H9 (cell line): ENCODE data around the gene SMIM41. TPM values are rescaled to one million over a fixed set of nuclear protein-coding genes. Genes with fewer than 3 reads are reported as not detected.

Experiments
- DNase-seq: peaks from one replicate; pipeline ENCODE4 v3.0.0-alpha.2; 2017
- H2AFZ ChIP-seq: one replicate; pipeline ENCODE4 v1.6.1; 2013; ENCODE audit warnings: mild to moderate bottlenecking, low read length, control low read depth, moderate library complexity
- H2AK5ac ChIP-seq: 2 replicates; pipeline ENCODE4 v1.6.1; 2013; ENCODE audit warnings: low read length, control low read depth, mixed read lengths; ENCODE audit not compliant: insufficient read length
- H2BK120ac ChIP-seq: one replicate; pipeline ENCODE4 v1.6.1; 2013; ENCODE audit warnings: low read depth, mild to moderate bottlenecking, low read length, control low read depth, inconsistent platforms; ENCODE audit not compliant: poor library complexity, severe bottlenecking
- H2BK12ac ChIP-seq: 2 replicates; pipeline ENCODE4 v1.6.1; 2013; ENCODE audit warnings: low read length, control low read depth, mixed read lengths, low read depth; ENCODE audit not compliant: insufficient read length
- H2BK15ac ChIP-seq: 2 replicates; pipeline ENCODE4 v1.6.1; 2013; ENCODE audit warnings: low read depth, low read length, control low read depth
- H2BK20ac ChIP-seq: one replicate; pipeline ENCODE4 v1.6.1; 2013; ENCODE audit warnings: low read depth, mild to moderate bottlenecking, low read length, control low read depth, inconsistent platforms; ENCODE audit not compliant: poor library complexity, severe bottlenecking
- H2BK5ac ChIP-seq: 2 replicates; pipeline ENCODE4 v1.6.1; 2013; ENCODE audit warnings: low read length, control low read depth, mixed read lengths; ENCODE audit not compliant: insufficient read length
- H3K14ac ChIP-seq: 2 replicates; pipeline ENCODE4 v1.6.1; 2013; ENCODE audit warnings: low read length, control low read depth; ENCODE audit not compliant: insufficient read depth
- H3K18ac ChIP-seq: 2 replicates; pipeline ENCODE4 v1.6.1; 2013; ENCODE audit warnings: low read depth, mild to moderate bottlenecking, mixed read lengths, low read length, control low read depth; ENCODE audit not compliant: insufficient read length
- H3K23ac ChIP-seq: 2 replicates; pipeline ENCODE4 v1.6.1; 2013; ENCODE audit warnings: low read length, control low read depth, mixed read lengths, low read depth; ENCODE audit not compliant: insufficient read length
- H3K23me2 ChIP-seq: 2 replicates; pipeline ENCODE4 v1.6.1; 2013; ENCODE audit warnings: low read depth, mild to moderate bottlenecking, mixed read lengths, low read length, control low read depth; ENCODE audit not compliant: insufficient read length, poor library complexity, severe bottlenecking
- H3K27ac ChIP-seq: 2 replicates; pipeline ENCODE4 v1.5.1; 2013; ENCODE audit warnings: low read length, control low read depth, mixed read lengths, low read depth; ENCODE audit not compliant: insufficient read length
- H3K27me3 ChIP-seq: 2 replicates; pipeline ENCODE4 v1.6.1; 2013; ENCODE audit warnings: low read length, control low read depth, inconsistent platforms; ENCODE audit not compliant: insufficient read depth
- H3K4ac ChIP-seq: 2 replicates; pipeline ENCODE4 v1.6.1; 2013; ENCODE audit warnings: low read depth, mild to moderate bottlenecking, control low read depth, inconsistent platforms, low read length, moderate library complexity
- H3K4me1 ChIP-seq: 2 replicates; pipeline ENCODE4 v1.6.1; 2013; ENCODE audit warnings: low read length, control low read depth, inconsistent platforms; ENCODE audit not compliant: insufficient read depth
- H3K4me2 ChIP-seq: 2 replicates; pipeline ENCODE4 v1.6.1; 2013; ENCODE audit warnings: low read length, control low read depth, mixed read lengths; ENCODE audit not compliant: insufficient read length, insufficient read depth
- H3K56ac ChIP-seq: 2 replicates; pipeline ENCODE4 v1.6.1; 2013; ENCODE audit warnings: low read depth, mild to moderate bottlenecking, mixed read lengths, low read length, control low read depth; ENCODE audit not compliant: insufficient read length
- H3K79me1 ChIP-seq: 2 replicates; pipeline ENCODE4 v1.6.1; 2013; ENCODE audit warnings: low read depth, mild to moderate bottlenecking, moderate library complexity, low read length, control low read depth, inconsistent platforms; ENCODE audit not compliant: insufficient read depth, poor library complexity, severe bottlenecking
- H3K79me2 ChIP-seq: 2 replicates; pipeline ENCODE4 v1.6.1; 2013; ENCODE audit warnings: low read length, control low read depth, inconsistent platforms; ENCODE audit not compliant: insufficient read depth
- H3K9ac ChIP-seq: 2 replicates; pipeline ENCODE4 v1.6.1; 2013; ENCODE audit warnings: low read length, control low read depth, mixed read lengths; ENCODE audit not compliant: insufficient read length; ENCODE audit errors: extremely low read depth
- H3K9me3 ChIP-seq: one replicate; pipeline ENCODE4 v1.6.1; 2013; ENCODE audit warnings: low read depth, low read length, inconsistent platforms; ENCODE audit not compliant: control insufficient read depth
- H3T11ph ChIP-seq: one replicate; pipeline ENCODE4 v1.6.1; 2013; ENCODE audit warnings: mild to moderate bottlenecking, low read length, control low read depth, inconsistent platforms
- H4K20me1 ChIP-seq: one replicate; pipeline ENCODE4 v1.6.1; 2013; ENCODE audit not compliant: control insufficient read depth, insufficient read length, insufficient read depth
- H4K5ac ChIP-seq: 2 replicates; pipeline ENCODE4 v1.6.1; 2013; ENCODE audit warnings: low read depth, mild to moderate bottlenecking, mixed read lengths, low read length, control low read depth; ENCODE audit not compliant: insufficient read length
- H4K8ac ChIP-seq: replicated peaks from 2 replicates; pipeline ENCODE4 v1.6.1; 2013; ENCODE audit warnings: low read length, control low read depth, mixed read lengths, low read depth; ENCODE audit not compliant: insufficient read length
- H4K91ac ChIP-seq: 2 replicates; pipeline ENCODE4 v1.6.1; 2013; ENCODE audit warnings: low read depth, mild to moderate bottlenecking, moderate library complexity, mixed read lengths, low read length, control low read depth; ENCODE audit not compliant: insufficient read length
- H3K27ac Mint-ChIP-seq, 3 experiments: 2 replicates in 2 of 3; 3 replicates in 1 of 3; pipeline ENCODE4 v1.8.0; 2020 to 2021; ENCODE audit warnings: mixed read lengths in 3 of 3, mild to moderate bottlenecking in 1 of 3, moderate library complexity in 1 of 3
- H3K27me3 Mint-ChIP-seq: 2 replicates; pipeline ENCODE4 v1.8.0; 2021; ENCODE audit warnings: low read depth, mild to moderate bottlenecking, moderate library complexity, mixed read lengths
- H3K36me3 Mint-ChIP-seq, 3 experiments: 2 replicates in 2 of 3; 3 replicates in 1 of 3; pipeline ENCODE4 v1.8.0; 2020 to 2021; ENCODE audit warnings: low read depth in 3 of 3, mixed read lengths in 3 of 3; ENCODE audit not compliant: insufficient read depth in 1 of 3
- H3K4me1 Mint-ChIP-seq, 2 experiments: 2 replicates each; pipeline ENCODE4 v1.8.0; 2020; ENCODE audit warnings: mixed read lengths in 2 of 2
- H3K4me3 Mint-ChIP-seq, 2 experiments: 2 replicates in 1 of 2; 3 replicates in 1 of 2; pipeline ENCODE4 v1.8.0; 2020 to 2021; ENCODE audit warnings: mild to moderate bottlenecking in 2 of 2, mixed read lengths in 2 of 2, moderate library complexity in 1 of 2
- H3K9me3 Mint-ChIP-seq, 2 experiments: 2 replicates in 1 of 2; 3 replicates in 1 of 2; pipeline ENCODE4 v1.8.0; 2020; ENCODE audit warnings: mild to moderate bottlenecking in 2 of 2, mixed read lengths in 2 of 2, moderate library complexity in 1 of 2
- CTCF ChIP-seq: fragments of 200-600 bp; sonication (generic); conservative IDR thresholded peaks from 3 replicates; pipeline ENCODE4 v1.8.0; 2021; ENCODE audit warnings: antibody characterized with exemption, mild to moderate bottlenecking
- WGBS: extraction: QIAGEN DNeasy Blood & Tissue Kit; methylation state at CpG from one replicate; pipeline ENCODE4 v1.1.7; 2013; ENCODE audit warnings: missing lambda C conversion rate, low lambda C conversion rate, mixed read lengths; ENCODE audit not compliant: insufficient read length; ENCODE audit errors: extremely low coverage; 5-methylcytosine and 5-hydroxymethylcytosine counted together
- total RNA-seq: library from RNA; stranded (reverse); gene quantifications from 2 replicates; pipeline ENCODE4 v1.2.1, GENCODE V29; 2021

Gene SMIM41
- total RNA-seq, 1 experiment from 2014 or later: not detected

- H3K4me2 ChIP-seq: no peak overlapping the region
- H4K8ac ChIP-seq: no peak overlapping the region
- Mint-ChIP-seq H3K36me3 (peaks cover 0 to 29% (median 28%) of the 10 kb centered on the region in 3 experiments; a peak in 5 of 7 replicates), H3K27ac (no peak overlapping the region), H3K27me3 (peaks cover 3% of the 10 kb centered on the region), H3K9me3 (no peaks in the 10 kb centered on the region), H3K4me1 (peaks cover 0 to 6% of the 10 kb centered on the region in 2 experiments; a peak in 1 of 4 replicates), H3K4me3 (no peak overlapping the region)
- H3K79me1 ChIP-seq: no peaks in the 10 kb centered on the region
- H3K18ac ChIP-seq: no peak overlapping the region
- no peaks in the 10 kb centered on the region for H3K23me2 ChIP-seq
- no peak overlapping the region for H3K23ac ChIP-seq
- no peak overlapping the region for H2BK12ac ChIP-seq
- no CpG with 5 or more reads among the region's 25 CpGs for WGBS
- H3K27me3 ChIP-seq: no peaks in the 10 kb centered on the region
- no peaks in the 10 kb centered on the region for H3K4me1 ChIP-seq
- H3K27ac ChIP-seq: no peak overlapping the region
- DNase-seq: no peak
- H2BK5ac ChIP-seq: no peak overlapping the region
- H3K9ac ChIP-seq: no peak overlapping the region
- no peak overlapping the region for H2BK20ac ChIP-seq
- H2AK5ac ChIP-seq: no peak overlapping the region
- no peak overlapping the region for H3K4ac ChIP-seq
- no peak overlapping the region for H4K91ac ChIP-seq
- H3K9me3 ChIP-seq: no peaks in the 10 kb centered on the region
- no peak for TF ChIP-seq CTCF
- H4K20me1 ChIP-seq: no peaks in the 10 kb centered on the region
- no peak overlapping the region for H3T11ph ChIP-seq
- H2BK15ac ChIP-seq: no peak overlapping the region
- no peak overlapping the region for H2BK120ac ChIP-seq
- no peak overlapping the region for H3K14ac ChIP-seq
- no peak overlapping the region for H4K5ac ChIP-seq
- H3K56ac ChIP-seq: no peak overlapping the region
- H2AFZ ChIP-seq: no peak overlapping the region
- no peaks in the 10 kb centered on the region for H3K79me2 ChIP-seq
These were observed 20.7 kb upstream of the SMIM41 start for GRCh38 chr12:52058631-52059361.
